Measurements from ENCODE around the gene AKR1B15.
A peak's percentile ranks its signal among the peaks of the same experiment; 100 is the strongest.

The AKR1B15 gene

GRCh38 chr7:134548877-134549276 is at the start of gene AKR1B15:
TSS of gene AKR1B15 (plus strand) at chr7:134549110. CDS start at chr7:134564620, 15,510 bp downstream.
- DNase-seq (ENCODE audit: low read depth), result peak; percentile 79
- no peak within 1 kb of the TSS for H3K4me3 ChIP-seq (ENCODE audit: low read length)
- no peak for TF ChIP-seq CTCF (IDR thresholded peaks at IDR 0.05; ENCODE audit: insufficient read depth, low read depth, low read length, missing control alignments)

GRCh38 chr7:134500406-134500805 is 48.5 kb upstream of the AKR1B15 start:
- DNase-seq (ENCODE audit: low read depth), result no peak
- no peak overlapping the region for H3K4me3 ChIP-seq (ENCODE audit: low read length)
- no peak for TF ChIP-seq CTCF (IDR thresholded peaks at IDR 0.05; ENCODE audit: insufficient read depth, low read depth, low read length, missing control alignments)

GRCh38 chr7:134500982-134501381 is 47.9 kb upstream of the AKR1B15 start:
- DNase-seq (ENCODE audit: low read depth), result no peak
- no peak for TF ChIP-seq CTCF (IDR thresholded peaks at IDR 0.05; ENCODE audit: insufficient read depth, low read depth, low read length, missing control alignments)
- H3K4me3 ChIP-seq (ENCODE audit: low read length), result no peak overlapping the region

GRCh38 chr7:134502463-134503371 is 46.2 kb upstream of the AKR1B15 start:
- no peak for TF ChIP-seq CTCF (IDR thresholded peaks at IDR 0.05; ENCODE audit: insufficient read depth, low read depth, low read length, missing control alignments)
- DNase-seq (ENCODE audit: low read depth), result peak; percentile 80
- H3K4me3 ChIP-seq (ENCODE audit: low read length), result no peak overlapping the region

GRCh38 chr7:134504660-134505164 is 44.2 kb upstream of the AKR1B15 start:
- no peak for DNase-seq (ENCODE audit: low read depth)
- H3K4me3 ChIP-seq (ENCODE audit: low read length), result no peak overlapping the region
- TF ChIP-seq CTCF (IDR thresholded peaks at IDR 0.05; ENCODE audit: insufficient read depth, low read depth, low read length, missing control alignments), result no peak

GRCh38 chr7:134505856-134506255 is 43.1 kb upstream of the AKR1B15 start:
- no peak for TF ChIP-seq CTCF (IDR thresholded peaks at IDR 0.05; ENCODE audit: insufficient read depth, low read depth, low read length, missing control alignments)

More at GRCh38 chr7:134505856-134506255, 43.1 kb upstream of the AKR1B15 start:
- no peak overlapping the region for H3K4me3 ChIP-seq (ENCODE audit: low read length)
- peak; percentile 81 for DNase-seq (ENCODE audit: low read depth)
